SH-SY5Y (cell line): Measurements from ENCODE around the gene PPP1R14D.

ENCODE experiments used
- GATA2 ChIP-seq: IDR thresholded peaks from 2 replicates; pipeline ENCODE4 v1.6.1; 2011; ENCODE audit warnings: mild to moderate bottlenecking, low read depth, low read length
- GATA3 ChIP-seq: IDR thresholded peaks from 2 replicates; pipeline ENCODE4 v1.6.1; 2011; ENCODE audit warnings: low read depth, mild to moderate bottlenecking, low read length, moderate library complexity

GRCh38 chr15:40767838-40768500, 60.5 kb downstream of the PPP1R14D start:
- TF ChIP-seq GATA2 = no peak
- no peak for TF ChIP-seq GATA3
